ENCODE data around the gene MAST4.
A peak's percentile ranks its signal among the peaks of the same experiment; 100 is the strongest.

Gene MAST4

DNA sequence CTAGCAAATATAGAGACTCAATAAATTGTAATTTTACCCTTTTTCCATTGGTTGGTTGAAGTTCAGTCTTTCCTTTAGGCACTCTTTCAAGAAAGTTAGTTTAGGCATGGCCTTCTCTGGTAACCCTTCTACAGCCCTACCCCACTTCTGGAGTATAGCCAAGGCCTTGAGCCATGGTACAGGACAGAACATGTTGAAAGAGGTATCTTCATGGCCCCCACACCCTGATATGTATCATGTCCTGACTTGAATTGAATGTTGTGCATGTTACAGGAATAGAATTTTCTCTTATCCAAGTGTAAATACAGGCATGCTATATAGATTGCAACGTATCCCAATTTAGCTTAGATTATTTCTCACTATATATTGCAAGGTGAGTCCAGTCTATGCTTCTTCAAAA lies 424.8 kb downstream of the MAST4 start:
- DNase-seq (ENCODE audit: extremely low spot score, insufficient read length, low read depth), result no peak
- FAIRE-seq, result no peak

DNA sequence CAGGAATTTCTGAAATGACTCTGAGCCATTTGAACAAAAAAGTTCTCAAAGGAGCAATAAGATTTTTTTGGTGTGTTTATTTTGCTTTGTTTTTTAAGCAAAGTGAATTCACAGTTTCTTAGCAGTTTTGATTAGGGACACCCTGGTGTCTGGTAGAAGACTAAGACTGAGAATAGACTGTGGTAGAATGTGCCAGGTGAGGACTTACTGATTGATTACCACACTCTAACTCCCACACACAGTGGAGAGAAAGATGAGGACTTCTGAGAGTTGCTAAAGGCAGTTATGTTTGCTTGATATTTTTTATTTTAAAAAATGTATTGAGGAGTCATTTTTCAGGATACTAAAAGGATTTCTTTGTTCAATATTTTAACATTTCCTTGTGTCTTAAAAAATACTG lies 425.3 kb downstream of the MAST4 start:
- DNase-seq (ENCODE audit: extremely low spot score, insufficient read length, low read depth), result no peak

DNA sequence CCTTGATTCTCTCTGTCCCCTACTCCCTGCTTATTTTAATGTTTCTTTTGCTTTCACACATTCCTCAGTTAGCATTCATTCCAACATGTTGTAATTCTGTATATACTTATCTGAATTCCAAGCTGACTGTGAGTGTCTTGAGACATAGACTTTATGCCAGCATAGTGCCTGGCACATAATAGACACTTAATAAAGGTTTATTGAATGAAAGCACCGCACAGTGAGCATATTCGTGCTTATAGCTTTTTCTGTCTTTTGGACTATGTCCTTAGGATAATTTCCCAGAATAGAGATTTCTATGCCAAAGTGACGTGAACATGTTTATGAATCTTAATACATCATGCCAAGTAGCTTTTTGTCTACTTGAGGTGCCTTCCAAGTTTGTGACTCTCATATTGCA lies 425.8 kb downstream of the MAST4 start:
- DNase-seq (ENCODE audit: extremely low spot score, insufficient read length, low read depth) (no peak), FAIRE-seq (no peak)

More for the DNA sequence above, 425.3 kb downstream of the MAST4 start:
- FAIRE-seq, result no peak

- DNase-seq (ENCODE audit: extremely low spot score, insufficient read length, low read depth), result no peak
- no peak for FAIRE-seq
These were observed 429.3 kb downstream of the MAST4 start for GRCh38 chr5:67025457-67025856.

- FAIRE-seq (no peak), DNase-seq (ENCODE audit: extremely low spot score, insufficient read length, low read depth) (no peak)
These were observed 430.1 kb downstream of the MAST4 start for GRCh38 chr5:67026278-67026677.

- DNase-seq (ENCODE audit: extremely low spot score, insufficient read length, low read depth) (no peak), FAIRE-seq (no peak)
These were observed 431.0 kb downstream of the MAST4 start for GRCh38 chr5:67027171-67027570.

GRCh38 chr5:67028371-67028770 lies 432.2 kb downstream of the MAST4 start:
- FAIRE-seq (no peak), DNase-seq (ENCODE audit: extremely low spot score, insufficient read length, low read depth) (no peak)

- no peak for FAIRE-seq
- no peak for DNase-seq (ENCODE audit: extremely low spot score, insufficient read length, low read depth)
These were observed 432.7 kb downstream of the MAST4 start for GRCh38 chr5:67028941-67029340.

DNA sequence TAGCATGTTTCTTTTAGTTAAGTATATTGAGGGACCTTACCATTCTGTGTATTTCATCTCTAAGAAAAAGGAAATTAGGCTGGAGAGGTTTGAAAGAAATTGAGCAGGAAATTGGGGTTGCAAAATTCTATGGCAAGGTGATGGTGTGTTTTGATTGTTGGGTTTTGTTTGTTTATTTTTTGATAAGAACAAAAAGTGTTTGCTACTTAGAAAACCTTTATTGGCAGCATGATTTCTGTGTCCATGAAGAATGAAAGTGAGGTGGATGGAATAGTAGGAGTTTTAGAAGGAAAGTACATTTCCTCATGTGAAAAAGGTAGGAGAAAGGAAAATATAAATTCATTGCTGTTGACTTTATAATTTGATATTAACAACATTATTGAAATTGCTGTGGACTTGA lies 433.3 kb downstream of the MAST4 start:
- DNase-seq (ENCODE audit: extremely low spot score, insufficient read length, low read depth) (no peak), FAIRE-seq (no peak)

- no peak for DNase-seq (ENCODE audit: extremely low spot score, insufficient read length, low read depth)
- FAIRE-seq, result peak; percentile 31
These were observed 434.3 kb downstream of the MAST4 start for GRCh38 chr5:67030289-67031056.

GRCh38 chr5:67031057-67031443 lies 434.9 kb downstream of the MAST4 start:
- DNase-seq (ENCODE audit: extremely low spot score, insufficient read length, low read depth), result no peak
- FAIRE-seq, result no peak

GRCh38 chr5:67031692-67032091 lies 435.5 kb downstream of the MAST4 start:
- FAIRE-seq (no peak), DNase-seq (ENCODE audit: extremely low spot score, insufficient read length, low read depth) (no peak)

- no peak for FAIRE-seq
- no peak for DNase-seq (ENCODE audit: extremely low spot score, insufficient read length, low read depth)
These were observed 436.9 kb downstream of the MAST4 start for GRCh38 chr5:67032921-67033664.

DNA sequence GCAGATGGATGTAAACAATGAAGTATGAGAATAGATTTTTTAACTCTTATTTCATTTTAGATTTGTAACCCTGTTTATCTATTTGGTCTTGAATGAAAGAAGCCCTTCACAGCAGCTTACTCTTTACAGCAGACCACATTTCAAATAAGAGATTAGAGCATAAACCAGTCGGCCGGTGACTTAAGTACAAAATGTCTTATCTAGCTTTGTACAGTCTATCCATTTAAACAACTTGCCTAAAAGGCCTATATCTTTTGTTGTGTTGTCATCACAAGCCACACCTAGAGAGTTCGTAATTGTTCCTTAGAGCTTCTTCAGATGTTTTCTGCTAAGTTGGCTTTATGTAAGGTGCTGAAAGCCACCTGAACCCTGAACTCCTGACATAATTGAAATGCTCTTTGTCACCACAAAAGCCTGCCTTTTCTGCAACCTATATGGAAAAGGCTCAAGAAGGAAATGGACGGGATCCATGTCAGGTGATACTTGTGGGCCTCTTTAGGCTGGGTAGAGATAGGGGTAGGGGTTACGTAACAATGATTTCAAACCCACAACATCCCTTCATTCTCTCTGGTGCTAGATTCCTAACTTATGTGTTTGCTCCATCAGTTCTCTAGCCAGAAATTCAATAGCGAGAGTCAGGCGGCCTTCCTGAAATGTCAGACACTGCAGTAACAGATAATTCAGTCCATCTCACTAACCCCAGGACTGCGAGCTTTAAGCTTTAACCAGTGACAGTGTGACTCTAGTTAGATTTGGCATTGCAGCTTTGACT lies 437.9 kb downstream of the MAST4 start:
- no peak for DNase-seq (ENCODE audit: extremely low spot score, insufficient read length, low read depth)
- no peak for FAIRE-seq

- no peak for DNase-seq (ENCODE audit: extremely low spot score, insufficient read length, low read depth)
- no peak for FAIRE-seq
These were observed 439.0 kb downstream of the MAST4 start for GRCh38 chr5:67035098-67035740.

DNA sequence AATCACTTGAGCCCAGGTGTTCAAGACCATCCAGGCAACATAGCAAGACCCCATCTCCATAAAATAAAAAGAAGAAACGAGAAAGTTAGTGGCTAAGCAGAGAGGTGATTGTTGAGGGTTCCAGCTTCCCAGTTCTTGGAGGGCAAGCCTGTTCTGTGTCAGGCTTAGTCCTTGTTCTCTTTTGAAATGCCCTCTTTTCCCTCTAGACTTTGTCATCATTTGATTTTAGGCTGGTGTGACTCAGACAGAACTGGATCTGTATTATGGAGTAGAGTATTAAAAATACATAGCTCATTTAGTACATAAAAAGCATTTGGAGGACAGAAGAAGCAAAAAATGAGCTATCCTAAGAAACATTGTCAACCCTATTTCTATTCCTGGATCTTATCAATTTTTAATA lies 441.0 kb downstream of the MAST4 start:
- no peak for DNase-seq (ENCODE audit: extremely low spot score, insufficient read length, low read depth)
- FAIRE-seq, result no peak

- FAIRE-seq, result no peak
- DNase-seq (ENCODE audit: extremely low spot score, insufficient read length, low read depth), result no peak
These were observed 442.8 kb downstream of the MAST4 start for GRCh38 chr5:67038817-67039603.

- DNase-seq (ENCODE audit: extremely low spot score, insufficient read length, low read depth) (no peak), FAIRE-seq (no peak)
These were observed 446.2 kb downstream of the MAST4 start for GRCh38 chr5:67042176-67043003.
